Progenitor cell of endocrine pancreas (in vitro differentiated cells): ENCODE results near the gene KCNT1. TPM values are rescaled to one million over a fixed set of nuclear protein-coding genes. Genes with fewer than 3 reads are reported as not detected.

ENCODE experiments used
- DNase-seq: peaks from one replicate; pipeline ENCODE4 v3.0.0; 2021; ENCODE audit warnings: low spot score; ENCODE audit not compliant: unreplicated experiment
- H3K27ac Mint-ChIP-seq: 2 replicates; pipeline ENCODE4 v1.8.0; 2021; ENCODE audit warnings: mild to moderate bottlenecking, moderate library complexity, mixed read lengths
- H3K27me3 Mint-ChIP-seq: 2 replicates; pipeline ENCODE4 v1.8.0; 2021; ENCODE audit warnings: mixed read lengths
- H3K36me3 Mint-ChIP-seq: 2 replicates; pipeline ENCODE4 v1.8.0; 2022; ENCODE audit warnings: mixed read lengths; ENCODE audit not compliant: insufficient read depth
- H3K4me1 Mint-ChIP-seq: 2 replicates; pipeline ENCODE4 v1.8.0; 2021; ENCODE audit warnings: low read depth, mixed read lengths
- H3K4me3 Mint-ChIP-seq: 2 replicates; pipeline ENCODE4 v1.8.0; 2021; ENCODE audit warnings: low read depth, mild to moderate bottlenecking, moderate library complexity, mixed read lengths
- H3K9me3 Mint-ChIP-seq: 2 replicates; pipeline ENCODE4 v1.8.0; 2021; ENCODE audit warnings: low read depth, mixed read lengths
- long read RNA-seq: library from polyadenylated mRNA; unstranded; transcript quantifications from one replicate; pipeline ENCODE4 v2.0.0, GENCODE V29; 2020
- total RNA-seq: library from RNA; stranded (reverse); gene quantifications from 2 replicates; pipeline ENCODE4 v1.2.1, GENCODE V29; 2021
- TF ChIP-seq, protein P1 (sequence below): fragments of 200-600 bp; sonication (generic); IDR thresholded peaks from one replicate; pipeline ENCODE4 v1.5.0; 2021; ENCODE audit warnings: antibody characterized with exemption, mild to moderate bottlenecking; ENCODE audit not compliant: unreplicated experiment

KCNT1 gene
- 0.16 TPM in 1 of 2 replicates, not detected in the other for total RNA-seq
- long read RNA-seq = 0 reads

- no peaks in the 10 kb centered on the region for H3K4me1 Mint-ChIP-seq
- no peak within 1 kb of the TSS for H3K4me3 Mint-ChIP-seq
- TF ChIP-seq, protein P1, sequence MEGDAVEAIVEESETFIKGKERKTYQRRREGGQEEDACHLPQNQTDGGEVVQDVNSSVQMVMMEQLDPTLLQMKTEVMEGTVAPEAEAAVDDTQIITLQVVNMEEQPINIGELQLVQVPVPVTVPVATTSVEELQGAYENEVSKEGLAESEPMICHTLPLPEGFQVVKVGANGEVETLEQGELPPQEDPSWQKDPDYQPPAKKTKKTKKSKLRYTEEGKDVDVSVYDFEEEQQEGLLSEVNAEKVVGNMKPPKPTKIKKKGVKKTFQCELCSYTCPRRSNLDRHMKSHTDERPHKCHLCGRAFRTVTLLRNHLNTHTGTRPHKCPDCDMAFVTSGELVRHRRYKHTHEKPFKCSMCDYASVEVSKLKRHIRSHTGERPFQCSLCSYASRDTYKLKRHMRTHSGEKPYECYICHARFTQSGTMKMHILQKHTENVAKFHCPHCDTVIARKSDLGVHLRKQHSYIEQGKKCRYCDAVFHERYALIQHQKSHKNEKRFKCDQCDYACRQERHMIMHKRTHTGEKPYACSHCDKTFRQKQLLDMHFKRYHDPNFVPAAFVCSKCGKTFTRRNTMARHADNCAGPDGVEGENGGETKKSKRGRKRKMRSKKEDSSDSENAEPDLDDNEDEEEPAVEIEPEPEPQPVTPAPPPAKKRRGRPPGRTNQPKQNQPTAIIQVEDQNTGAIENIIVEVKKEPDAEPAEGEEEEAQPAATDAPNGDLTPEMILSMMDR = peak; percentile 99
- no peaks in the 10 kb centered on the region for H3K36me3 Mint-ChIP-seq
- peak; percentile 84 for DNase-seq
- H3K27ac Mint-ChIP-seq = no peak within 1 kb of the TSS
- no peaks in the 10 kb centered on the region for H3K9me3 Mint-ChIP-seq
- peaks cover 15% of the 10 kb centered on the region for H3K27me3 Mint-ChIP-seq
Observed at GRCh38 chr9:135701959-135702721, at the start of gene KCNT1. Gene KCNT1 (plus strand): TSS chr9:135702185. CDS start chr9:135702259, 74 bp downstream.

DNA sequence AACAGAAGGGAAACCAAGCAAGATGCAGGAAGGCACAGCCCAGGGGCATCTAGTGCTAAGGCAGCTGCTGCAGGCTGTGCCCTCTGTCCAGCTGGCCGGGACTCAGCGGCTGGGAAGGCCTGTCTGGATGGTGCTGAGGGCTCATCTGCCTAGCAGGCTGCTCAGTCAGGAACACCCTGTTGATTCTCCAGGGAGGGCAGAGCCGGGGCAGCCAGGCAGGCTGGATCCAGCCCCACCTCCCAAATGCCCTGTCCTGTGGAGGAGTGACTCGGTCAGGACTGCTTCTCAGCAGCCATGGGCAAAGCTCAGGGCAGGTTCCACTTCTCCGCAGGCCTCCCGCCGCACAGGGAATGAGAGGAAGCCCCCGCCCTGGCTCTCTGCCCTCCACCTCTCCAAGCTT is 46.7 kb upstream of the KCNT1 start:
- no peak overlapping the region for H3K27ac Mint-ChIP-seq
- TF ChIP-seq, protein P1 = no peak
- DNase-seq = no peak
- H3K9me3 Mint-ChIP-seq = peaks cover 23% of the 10 kb centered on the region
- no peak overlapping the region for H3K4me3 Mint-ChIP-seq
- H3K27me3 Mint-ChIP-seq = no peaks in the 10 kb centered on the region
- peaks cover 2% of the 10 kb centered on the region for H3K36me3 Mint-ChIP-seq
- no peaks in the 10 kb centered on the region for H3K4me1 Mint-ChIP-seq

DNA sequence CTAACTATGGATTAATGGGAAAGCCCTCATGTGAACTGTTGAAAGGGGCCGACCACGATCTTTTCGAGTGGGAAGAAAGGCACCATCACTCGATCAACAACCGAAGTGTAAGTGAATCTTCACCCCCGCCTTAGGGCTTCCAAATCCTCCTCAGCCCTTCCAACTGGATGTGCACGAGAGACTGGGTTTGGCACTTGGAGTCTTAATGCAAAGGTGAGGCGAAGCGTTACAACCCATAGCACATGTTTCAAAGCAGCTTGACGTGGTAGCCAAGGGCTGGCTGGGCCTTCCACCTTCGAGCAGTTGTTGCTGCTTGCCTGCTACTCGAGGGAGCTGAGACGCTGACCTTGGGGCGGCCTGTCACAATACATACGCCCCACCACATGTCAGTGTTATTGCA is 44.6 kb upstream of the KCNT1 start:
- H3K27me3 Mint-ChIP-seq = no peaks in the 10 kb centered on the region
- H3K9me3 Mint-ChIP-seq = peaks cover 10% of the 10 kb centered on the region
- H3K36me3 Mint-ChIP-seq = no peaks in the 10 kb centered on the region
- H3K4me1 Mint-ChIP-seq = peaks cover 6% of the 10 kb centered on the region
- no peak overlapping the region for H3K27ac Mint-ChIP-seq
- no peak for DNase-seq
- H3K4me3 Mint-ChIP-seq = no peak overlapping the region
- TF ChIP-seq, protein P1 = no peak

- H3K27ac Mint-ChIP-seq = no peak overlapping the region
- H3K27me3 Mint-ChIP-seq = no peaks in the 10 kb centered on the region
- peaks cover 6% of the 10 kb centered on the region for H3K4me1 Mint-ChIP-seq
- H3K36me3 Mint-ChIP-seq = no peaks in the 10 kb centered on the region
- H3K9me3 Mint-ChIP-seq = peaks cover 3% of the 10 kb centered on the region
- H3K4me3 Mint-ChIP-seq = no peak overlapping the region
- TF ChIP-seq, protein P1 = no peak
- DNase-seq = no peak
Observed at GRCh38 chr9:135659252-135659651, 42.7 kb upstream of the KCNT1 start.

DNA sequence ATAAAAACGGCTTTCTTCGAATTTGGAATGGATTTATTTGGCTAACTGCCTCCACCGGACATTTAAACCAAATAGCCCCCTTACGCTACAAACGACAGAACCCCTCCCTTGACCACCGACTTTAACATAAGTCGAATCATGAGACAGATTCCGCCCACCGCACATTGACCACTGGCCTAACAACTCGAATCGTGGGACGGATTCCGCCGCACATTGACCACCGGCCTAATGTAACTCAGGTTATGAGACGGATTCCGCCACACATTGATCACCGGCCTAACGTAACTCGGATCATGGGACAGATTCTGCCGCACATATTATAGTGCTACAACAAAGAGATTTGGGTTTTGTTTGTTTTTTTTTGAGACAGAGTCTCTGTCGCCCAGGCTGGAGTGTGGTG is 41.6 kb upstream of the KCNT1 start:
- Mint-ChIP-seq H3K27ac (no peak overlapping the region), H3K4me3 (no peak overlapping the region), H3K36me3 (no peaks in the 10 kb centered on the region), H3K4me1 (peaks cover 6% of the 10 kb centered on the region), H3K9me3 (no peaks in the 10 kb centered on the region), H3K27me3 (peaks cover 2% of the 10 kb centered on the region)
- DNase-seq = no peak
- TF ChIP-seq, protein P1 = no peak
